HepG2 (cell line): ENCODE measurements around the gene TBX10. TPM values are rescaled to one million over a fixed set of nuclear protein-coding genes. Genes with fewer than 3 reads are reported as not detected.

Experiments
- ADNP ChIP-seq: sonication (generic); formaldehyde crosslinking; IDR thresholded peaks from 2 replicates; pipeline ENCODE4 v1.4.0; 2020; ENCODE audit warnings: missing genetic modification reagents
- AGO2 ChIP-seq: fragments of 200-400 bp; formaldehyde crosslinking; optimal IDR thresholded peaks from 2 replicates; pipeline ENCODE3; 2017; ENCODE audit warnings: mild to moderate bottlenecking, low read depth, low read length, moderate library complexity
- ARID2 ChIP-seq: sonication (generic); formaldehyde crosslinking; IDR thresholded peaks from 2 replicates; pipeline ENCODE4 v1.8.1; 2022; ENCODE audit warnings: mild to moderate bottlenecking, missing genetic modification reagents, borderline replicate concordance
- ASH2L ChIP-seq: fragments of 300-600, 200-600 bp; sonication (generic); IDR thresholded peaks from 2 replicates; pipeline ENCODE4 v1.7.0; 2017; ENCODE audit warnings: low read depth, mild to moderate bottlenecking, moderate library complexity, mixed read lengths, low read length; ENCODE audit not compliant: insufficient read length
- ATF7-NPFF ChIP-seq: sonication (generic); formaldehyde crosslinking; IDR thresholded peaks from 2 replicates; pipeline ENCODE4 v1.8.1; 2023; ENCODE audit warnings: mild to moderate bottlenecking, low read depth, missing genetic modification reagents, moderate library complexity
- CBX1 ChIP-seq: IDR thresholded peaks from one replicate; pipeline ENCODE4 v1.6.1; 2016; ENCODE audit warnings: antibody characterized with exemption, low read depth
- HDAC2 ChIP-seq: sonication (generic); formaldehyde crosslinking; IDR thresholded peaks from 2 replicates; pipeline ENCODE4 v1.4.0; 2020; ENCODE audit warnings: missing genetic modification reagents
- MAZ ChIP-seq, 2 experiments: sonication (generic) in 1 of 2; formaldehyde crosslinking in 1 of 2; IDR thresholded peaks; 2 replicates each; pipeline versions ENCODE4 v1.5.0 to v1.6.1; 2012 to 2020; ENCODE audit warnings: low read depth in 2 of 2, mild to moderate bottlenecking in 2 of 2, borderline replicate concordance in 1 of 2, improper control_type of control experiment in 1 of 2, low read length in 1 of 2, missing genetic modification reagents in 1 of 2, moderate library complexity in 1 of 2
- NFE2L1 ChIP-seq: sonication (generic); formaldehyde crosslinking; IDR thresholded peaks from 2 replicates; pipeline ENCODE4 v1.4.0; 2020; ENCODE audit warnings: missing genetic modification reagents, mild to moderate bottlenecking, borderline replicate concordance
- SMARCC2 ChIP-seq: fragments of 450-650 bp; IDR thresholded peaks from 2 replicates; pipeline ENCODE4 v1.6.1; 2017; ENCODE audit warnings: antibody characterized with exemption, mild to moderate bottlenecking
- TOE1 ChIP-seq: sonication (generic); formaldehyde crosslinking; IDR thresholded peaks from 2 replicates; pipeline ENCODE4 v1.4.0; 2020; ENCODE audit warnings: mild to moderate bottlenecking, missing genetic modification reagents
- ZMYM3 ChIP-seq: sonication (generic); formaldehyde crosslinking; IDR thresholded peaks from 2 replicates; pipeline ENCODE4 v1.5.1; 2020; ENCODE audit warnings: mild to moderate bottlenecking, missing genetic modification reagents
- ZNF180 ChIP-seq: sonication (generic); formaldehyde crosslinking; IDR thresholded peaks from 2 replicates; pipeline ENCODE4 v1.4.0; 2020; ENCODE audit warnings: low read depth, missing genetic modification reagents, borderline replicate concordance
- ZNF34 ChIP-seq: sonication (generic); formaldehyde crosslinking; IDR thresholded peaks from 2 replicates; pipeline ENCODE4 v1.4.0; 2020; ENCODE audit warnings: mild to moderate bottlenecking, missing genetic modification reagents, borderline replicate concordance
- polyA plus RNA-seq, 8 experiments: library from polyadenylated mRNA; depleted of rRNA in 3 of 8; stranded (reverse) in 7 of 8; unstranded in 1 of 8; fragments of >200 nt; fragmentation: Illumina TruSeq in 4 of 8; extraction: Trizol in 4 of 8; gene quantifications; 2 replicates each; pipeline versions ENCODE4 v1.2.1 to v1.2.3, GENCODE V29; 2011 to 2016; ENCODE audit warnings: low read depth in 4 of 8, missing spikeins in 1 of 8, mixed read lengths in 1 of 8; ENCODE audit not compliant: insufficient read depth in 1 of 8
- total RNA-seq, 5 experiments: library from RNA; depleted of rRNA; stranded (reverse); fragments of >200 nt; fragmentation: Illumina TruSeq; extraction: Trizol; gene quantifications; 2 replicates each; pipeline ENCODE4 v1.2.3, GENCODE V29; 2016; ENCODE audit warnings: low read depth in 1 of 5
- TF ChIP-seq, protein P1 (sequence below): sonication (generic); formaldehyde crosslinking; IDR thresholded peaks from 2 replicates; pipeline ENCODE4 v1.9.0; 2021; ENCODE audit warnings: mild to moderate bottlenecking, missing genetic modification reagents
- TF ChIP-seq, protein P2 (sequence below): sonication (generic); formaldehyde crosslinking; IDR thresholded peaks from 2 replicates; pipeline ENCODE4 v1.8.1; 2023; ENCODE audit warnings: missing genetic modification reagents, inconsistent platforms, borderline replicate concordance
- TF ChIP-seq, protein P3 (sequence below): sonication (generic); formaldehyde crosslinking; IDR thresholded peaks from 2 replicates; pipeline ENCODE4 v1.8.0; 2022; ENCODE audit warnings: missing genetic modification reagents, mild to moderate bottlenecking, borderline replicate concordance
- TF ChIP-seq, protein P4 (sequence below): fragments of 450-650 bp; IDR thresholded peaks from 2 replicates; pipeline ENCODE4 v1.6.1; 2016

Gene TBX10
- total and polyA plus RNA-seq, 2 of the 13 experiments (the other 11 are each of a cell fraction or from before 2014, with no cell fraction given) = 0.27 to 1.7 TPM

DNA sequence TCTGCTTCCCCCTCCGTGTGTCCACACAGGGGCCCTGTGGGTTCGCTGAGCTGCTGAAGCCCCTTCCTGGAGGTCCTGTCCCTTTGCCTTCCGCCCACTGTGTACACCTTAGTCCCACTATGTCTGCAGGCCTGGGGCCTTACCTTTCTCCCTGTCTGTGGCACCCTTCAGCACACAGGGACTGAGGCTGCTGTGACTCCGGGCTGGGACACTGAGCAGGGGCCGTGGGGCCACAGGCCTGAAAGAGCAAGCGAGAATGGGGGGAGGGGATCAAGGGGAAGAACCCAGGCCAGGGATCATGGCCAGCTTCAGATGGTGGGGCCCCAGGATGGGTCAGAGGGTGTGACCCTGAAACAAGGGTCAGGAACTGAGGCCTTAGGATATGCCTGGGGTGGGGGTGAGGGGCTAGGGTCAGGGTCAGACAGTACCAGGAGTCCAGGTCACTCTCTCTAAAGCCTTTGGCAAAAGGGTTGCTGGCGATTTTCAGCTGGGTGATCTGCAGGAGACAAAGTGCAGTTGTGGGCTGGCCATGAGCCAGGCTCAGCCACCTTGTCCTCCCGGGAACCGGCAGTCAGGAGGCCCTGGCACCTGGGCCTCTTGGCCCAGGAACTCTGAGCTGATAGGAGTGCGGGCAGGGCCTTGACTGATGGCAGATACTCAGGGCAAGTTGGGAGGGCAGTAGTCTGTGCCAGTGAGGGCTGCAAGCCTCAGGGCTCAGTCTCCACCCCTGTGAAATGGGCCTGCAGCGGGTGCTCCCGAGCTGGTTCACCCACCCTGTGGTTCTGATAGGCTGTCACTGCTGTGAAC, 7.2 kb downstream of the TBX10 start (continued):
- TF ChIP-seq ATF7-NPFF (no peak), ZNF34 (no peak), ZNF180 (CRISPR knock-in tag) (no peak), AGO2 (peak; percentile 1), MAZ (IDR thresholded peaks at IDR 0.05; ENCODE audit: borderline replicate concordance, low read depth, low read length) (0 out of 2 replicates have a peak, but pooled peaks have one; percentile 10), MAZ (CRISPR knock-in tag; IDR thresholded peaks at IDR 0.05; ENCODE audit: low read depth) (peak; percentile 23; the same call in 1 of the 2 replicates), ZMYM3 (CRISPR knock-in tag) (peak; percentile 99), ARID2 (CRISPR knock-in tag) (no peak), HDAC2 (0 out of 2 replicates have a peak, but pooled peaks have one; percentile 35), CBX1 (peak; percentile 25), TOE1 (CRISPR knock-in tag) (0 out of 2 replicates have a peak, but pooled peaks have one; percentile 14), SMARCC2 (no peak), ADNP (peak; percentile 94), NFE2L1 (no peak), ASH2L (no peak)
- TF ChIP-seq, protein P1, sequence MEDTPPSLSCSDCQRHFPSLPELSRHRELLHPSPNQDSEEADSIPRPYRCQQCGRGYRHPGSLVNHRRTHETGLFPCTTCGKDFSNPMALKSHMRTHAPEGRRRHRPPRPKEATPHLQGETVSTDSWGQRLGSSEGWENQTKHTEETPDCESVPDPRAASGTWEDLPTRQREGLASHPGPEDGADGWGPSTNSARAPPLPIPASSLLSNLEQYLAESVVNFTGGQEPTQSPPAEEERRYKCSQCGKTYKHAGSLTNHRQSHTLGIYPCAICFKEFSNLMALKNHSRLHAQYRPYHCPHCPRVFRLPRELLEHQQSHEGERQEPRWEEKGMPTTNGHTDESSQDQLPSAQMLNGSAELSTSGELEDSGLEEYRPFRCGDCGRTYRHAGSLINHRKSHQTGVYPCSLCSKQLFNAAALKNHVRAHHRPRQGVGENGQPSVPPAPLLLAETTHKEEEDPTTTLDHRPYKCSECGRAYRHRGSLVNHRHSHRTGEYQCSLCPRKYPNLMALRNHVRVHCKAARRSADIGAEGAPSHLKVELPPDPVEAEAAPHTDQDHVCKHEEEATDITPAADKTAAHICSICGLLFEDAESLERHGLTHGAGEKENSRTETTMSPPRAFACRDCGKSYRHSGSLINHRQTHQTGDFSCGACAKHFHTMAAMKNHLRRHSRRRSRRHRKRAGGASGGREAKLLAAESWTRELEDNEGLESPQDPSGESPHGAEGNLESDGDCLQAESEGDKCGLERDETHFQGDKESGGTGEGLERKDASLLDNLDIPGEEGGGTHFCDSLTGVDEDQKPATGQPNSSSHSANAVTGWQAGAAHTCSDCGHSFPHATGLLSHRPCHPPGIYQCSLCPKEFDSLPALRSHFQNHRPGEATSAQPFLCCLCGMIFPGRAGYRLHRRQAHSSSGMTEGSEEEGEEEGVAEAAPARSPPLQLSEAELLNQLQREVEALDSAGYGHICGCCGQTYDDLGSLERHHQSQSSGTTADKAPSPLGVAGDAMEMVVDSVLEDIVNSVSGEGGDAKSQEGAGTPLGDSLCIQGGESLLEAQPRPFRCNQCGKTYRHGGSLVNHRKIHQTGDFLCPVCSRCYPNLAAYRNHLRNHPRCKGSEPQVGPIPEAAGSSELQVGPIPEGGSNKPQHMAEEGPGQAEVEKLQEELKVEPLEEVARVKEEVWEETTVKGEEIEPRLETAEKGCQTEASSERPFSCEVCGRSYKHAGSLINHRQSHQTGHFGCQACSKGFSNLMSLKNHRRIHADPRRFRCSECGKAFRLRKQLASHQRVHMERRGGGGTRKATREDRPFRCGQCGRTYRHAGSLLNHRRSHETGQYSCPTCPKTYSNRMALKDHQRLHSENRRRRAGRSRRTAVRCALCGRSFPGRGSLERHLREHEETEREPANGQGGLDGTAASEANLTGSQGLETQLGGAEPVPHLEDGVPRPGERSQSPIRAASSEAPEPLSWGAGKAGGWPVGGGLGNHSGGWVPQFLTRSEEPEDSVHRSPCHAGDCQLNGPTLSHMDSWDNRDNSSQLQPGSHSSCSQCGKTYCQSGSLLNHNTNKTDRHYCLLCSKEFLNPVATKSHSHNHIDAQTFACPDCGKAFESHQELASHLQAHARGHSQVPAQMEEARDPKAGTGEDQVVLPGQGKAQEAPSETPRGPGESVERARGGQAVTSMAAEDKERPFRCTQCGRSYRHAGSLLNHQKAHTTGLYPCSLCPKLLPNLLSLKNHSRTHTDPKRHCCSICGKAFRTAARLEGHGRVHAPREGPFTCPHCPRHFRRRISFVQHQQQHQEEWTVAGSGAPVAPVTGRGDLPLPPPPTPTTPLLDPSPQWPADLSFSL (CRISPR knock-in tag) = no peak
- TF ChIP-seq, protein P2, sequence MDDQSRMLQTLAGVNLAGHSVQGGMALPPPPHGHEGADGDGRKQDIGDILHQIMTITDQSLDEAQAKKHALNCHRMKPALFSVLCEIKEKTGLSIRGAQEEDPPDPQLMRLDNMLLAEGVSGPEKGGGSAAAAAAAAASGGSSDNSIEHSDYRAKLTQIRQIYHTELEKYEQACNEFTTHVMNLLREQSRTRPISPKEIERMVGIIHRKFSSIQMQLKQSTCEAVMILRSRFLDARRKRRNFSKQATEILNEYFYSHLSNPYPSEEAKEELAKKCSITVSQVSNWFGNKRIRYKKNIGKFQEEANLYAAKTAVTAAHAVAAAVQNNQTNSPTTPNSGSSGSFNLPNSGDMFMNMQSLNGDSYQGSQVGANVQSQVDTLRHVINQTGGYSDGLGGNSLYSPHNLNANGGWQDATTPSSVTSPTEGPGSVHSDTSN (CRISPR knock-in tag) = no peak
- TF ChIP-seq, protein P3, sequence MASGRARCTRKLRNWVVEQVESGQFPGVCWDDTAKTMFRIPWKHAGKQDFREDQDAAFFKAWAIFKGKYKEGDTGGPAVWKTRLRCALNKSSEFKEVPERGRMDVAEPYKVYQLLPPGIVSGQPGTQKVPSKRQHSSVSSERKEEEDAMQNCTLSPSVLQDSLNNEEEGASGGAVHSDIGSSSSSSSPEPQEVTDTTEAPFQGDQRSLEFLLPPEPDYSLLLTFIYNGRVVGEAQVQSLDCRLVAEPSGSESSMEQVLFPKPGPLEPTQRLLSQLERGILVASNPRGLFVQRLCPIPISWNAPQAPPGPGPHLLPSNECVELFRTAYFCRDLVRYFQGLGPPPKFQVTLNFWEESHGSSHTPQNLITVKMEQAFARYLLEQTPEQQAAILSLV (CRISPR knock-in tag) = 0 out of 2 replicates have a peak, but pooled peaks have one; percentile 4
- TF ChIP-seq, protein P4, sequence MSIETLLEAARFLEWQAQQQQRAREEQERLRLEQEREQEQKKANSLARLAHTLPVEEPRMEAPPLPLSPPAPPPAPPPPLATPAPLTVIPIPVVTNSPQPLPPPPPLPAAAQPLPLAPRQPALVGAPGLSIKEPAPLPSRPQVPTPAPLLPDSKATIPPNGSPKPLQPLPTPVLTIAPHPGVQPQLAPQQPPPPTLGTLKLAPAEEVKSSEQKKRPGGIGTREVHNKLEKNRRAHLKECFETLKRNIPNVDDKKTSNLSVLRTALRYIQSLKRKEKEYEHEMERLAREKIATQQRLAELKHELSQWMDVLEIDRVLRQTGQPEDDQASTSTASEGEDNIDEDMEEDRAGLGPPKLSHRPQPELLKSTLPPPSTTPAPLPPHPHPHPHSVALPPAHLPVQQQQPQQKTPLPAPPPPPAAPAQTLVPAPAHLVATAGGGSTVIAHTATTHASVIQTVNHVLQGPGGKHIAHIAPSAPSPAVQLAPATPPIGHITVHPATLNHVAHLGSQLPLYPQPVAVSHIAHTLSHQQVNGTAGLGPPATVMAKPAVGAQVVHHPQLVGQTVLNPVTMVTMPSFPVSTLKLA = no peak
